Measurements from ENCODE around the gene TUT7.

TUT7 gene

GRCh38 chr9:86277072-86277471 is 77.1 kb downstream of the TUT7 start:
- no peaks in the 10 kb centered on the region; the same call in 1 of the 2 replicates for H4K20me1 ChIP-seq (ENCODE audit: insufficient read depth)
- no peaks in the 10 kb centered on the region; the same call in 1 of the 2 replicates for H3K36me3 ChIP-seq (ENCODE audit: insufficient read depth)
- H3K79me2 ChIP-seq (ENCODE audit: insufficient read depth, low read depth), result peaks cover 50% of the 10 kb centered on the region
- TF ChIP-seq, protein P1, sequence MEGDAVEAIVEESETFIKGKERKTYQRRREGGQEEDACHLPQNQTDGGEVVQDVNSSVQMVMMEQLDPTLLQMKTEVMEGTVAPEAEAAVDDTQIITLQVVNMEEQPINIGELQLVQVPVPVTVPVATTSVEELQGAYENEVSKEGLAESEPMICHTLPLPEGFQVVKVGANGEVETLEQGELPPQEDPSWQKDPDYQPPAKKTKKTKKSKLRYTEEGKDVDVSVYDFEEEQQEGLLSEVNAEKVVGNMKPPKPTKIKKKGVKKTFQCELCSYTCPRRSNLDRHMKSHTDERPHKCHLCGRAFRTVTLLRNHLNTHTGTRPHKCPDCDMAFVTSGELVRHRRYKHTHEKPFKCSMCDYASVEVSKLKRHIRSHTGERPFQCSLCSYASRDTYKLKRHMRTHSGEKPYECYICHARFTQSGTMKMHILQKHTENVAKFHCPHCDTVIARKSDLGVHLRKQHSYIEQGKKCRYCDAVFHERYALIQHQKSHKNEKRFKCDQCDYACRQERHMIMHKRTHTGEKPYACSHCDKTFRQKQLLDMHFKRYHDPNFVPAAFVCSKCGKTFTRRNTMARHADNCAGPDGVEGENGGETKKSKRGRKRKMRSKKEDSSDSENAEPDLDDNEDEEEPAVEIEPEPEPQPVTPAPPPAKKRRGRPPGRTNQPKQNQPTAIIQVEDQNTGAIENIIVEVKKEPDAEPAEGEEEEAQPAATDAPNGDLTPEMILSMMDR (conservative IDR thresholded peaks at IDR 0.05; ENCODE audit: low read depth, low read length), result no peak
- H3K4me2 ChIP-seq, result no peak overlapping the region
- no peak overlapping the region for H3K4me3 ChIP-seq (IDR thresholded peaks at IDR 0.05; ENCODE audit: insufficient read depth, low read depth, low read length)
- H2AFZ ChIP-seq (ENCODE audit: low read depth), result no peak overlapping the region
- peaks cover 27% of the 10 kb centered on the region for H3K4me1 ChIP-seq (ENCODE audit: low read depth, poor library complexity, severe bottlenecking)
- H3K27ac ChIP-seq, result no peak overlapping the region
- H3K9ac ChIP-seq, result no peak overlapping the region
- H3K27me3 ChIP-seq (ENCODE audit: insufficient read depth, low read depth), result no peaks in the 10 kb centered on the region

- H3K27ac ChIP-seq, result no peak overlapping the region
- H2AFZ ChIP-seq (ENCODE audit: low read depth), result no peak overlapping the region
- H3K79me2 ChIP-seq (ENCODE audit: insufficient read depth, low read depth), result peaks cover 41% of the 10 kb centered on the region
- no peak overlapping the region for H3K4me2 ChIP-seq
- peaks cover 24% of the 10 kb centered on the region for H3K4me1 ChIP-seq (ENCODE audit: low read depth, poor library complexity, severe bottlenecking)
- TF ChIP-seq, protein P1 (conservative IDR thresholded peaks at IDR 0.05; ENCODE audit: low read depth, low read length), result peak; percentile 33; the same call in 1 of the 2 replicates
- H3K9ac ChIP-seq, result no peak overlapping the region
- no peak overlapping the region for H3K4me3 ChIP-seq (IDR thresholded peaks at IDR 0.05; ENCODE audit: insufficient read depth, low read depth, low read length)
- H3K36me3 ChIP-seq (ENCODE audit: insufficient read depth), result no peaks in the 10 kb centered on the region; the same call in 1 of the 2 replicates
- no peaks in the 10 kb centered on the region for H3K27me3 ChIP-seq (ENCODE audit: insufficient read depth, low read depth)
- no peaks in the 10 kb centered on the region; the same call in 1 of the 2 replicates for H4K20me1 ChIP-seq (ENCODE audit: insufficient read depth)
These were observed 78.2 kb downstream of the TUT7 start for GRCh38 chr9:86275962-86276361.

DNA sequence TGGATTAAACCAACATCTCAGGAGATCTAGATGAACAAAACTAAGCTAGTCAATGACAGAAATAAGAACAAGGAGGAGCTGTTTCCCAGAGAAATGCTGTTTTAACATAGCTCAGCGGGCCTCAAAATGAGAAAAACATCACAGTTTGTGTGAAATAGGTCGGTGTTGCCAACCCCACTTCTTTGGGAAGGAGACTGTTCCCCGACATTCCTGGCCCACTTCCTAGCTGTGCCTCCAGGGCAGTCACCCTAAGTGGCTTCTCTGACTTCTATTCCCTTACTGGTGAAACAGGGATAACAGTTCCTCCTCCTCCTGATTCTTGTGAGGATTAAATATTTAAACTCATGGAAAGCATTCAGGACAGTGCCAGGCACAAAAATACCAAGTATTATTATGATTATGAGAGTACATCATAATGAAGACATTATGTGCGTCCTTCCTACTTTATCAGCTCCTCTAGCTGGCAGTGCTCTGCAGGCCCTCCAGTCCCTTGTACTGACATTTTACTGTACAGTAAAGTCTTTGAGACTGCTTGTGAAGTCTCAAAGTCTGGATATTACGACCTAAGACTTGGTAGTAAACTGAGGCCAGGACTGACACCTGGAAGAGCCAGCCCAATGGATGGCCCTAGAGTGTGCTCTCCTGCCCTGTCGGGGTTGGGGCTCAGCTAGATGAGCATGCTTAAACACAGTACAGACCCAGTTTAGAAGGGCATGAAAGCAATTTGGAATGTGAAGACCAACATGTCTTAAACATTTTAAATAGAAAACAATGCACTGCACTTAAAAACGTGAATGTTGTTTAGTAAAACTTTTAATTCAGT is 79.2 kb downstream of the TUT7 start:
- Histone ChIP-seq H3K4me1 (ENCODE audit: low read depth, poor library complexity, severe bottlenecking) (peaks cover 14% of the 10 kb centered on the region), H3K4me2 (no peak overlapping the region), H3K4me3 (IDR thresholded peaks at IDR 0.05; ENCODE audit: insufficient read depth, low read depth, low read length) (no peak overlapping the region), H2AFZ (ENCODE audit: low read depth) (no peak overlapping the region), H3K9ac (no peak overlapping the region), H4K20me1 (ENCODE audit: insufficient read depth) (no peaks in the 10 kb centered on the region; the same call in 1 of the 2 replicates), H3K27me3 (ENCODE audit: insufficient read depth, low read depth) (no peaks in the 10 kb centered on the region), H3K27ac (no peak overlapping the region), H3K79me2 (ENCODE audit: insufficient read depth, low read depth) (peaks cover 32% of the 10 kb centered on the region), H3K36me3 (ENCODE audit: insufficient read depth) (no peaks in the 10 kb centered on the region; the same call in 1 of the 2 replicates)
- TF ChIP-seq, protein P1 (conservative IDR thresholded peaks at IDR 0.05; ENCODE audit: low read depth, low read length), result no peak

DNA sequence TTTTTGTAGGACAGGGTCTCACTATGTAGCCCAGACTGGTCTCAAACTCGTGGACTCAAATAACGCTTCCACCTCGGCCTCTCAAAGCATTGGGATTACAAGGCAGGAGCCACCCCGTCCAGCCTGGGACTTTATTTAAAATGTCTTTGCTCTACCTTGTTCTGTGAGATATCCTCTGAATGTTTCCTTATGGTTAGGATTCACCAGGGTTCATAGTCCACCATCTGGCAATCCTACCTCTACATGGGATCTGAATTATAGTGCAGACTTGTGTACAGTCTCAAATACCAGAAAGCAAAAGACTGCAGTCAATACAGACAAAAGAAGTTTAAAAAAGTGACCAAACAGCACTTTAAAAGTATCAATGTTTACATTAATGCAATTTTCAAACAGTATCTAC is 82.0 kb downstream of the TUT7 start:
- H3K27ac ChIP-seq, result no peak overlapping the region
- no peak overlapping the region for H2AFZ ChIP-seq (ENCODE audit: low read depth)
- no peak overlapping the region for H3K9ac ChIP-seq
- no peak overlapping the region for H3K4me2 ChIP-seq
- TF ChIP-seq, protein P1 (conservative IDR thresholded peaks at IDR 0.05; ENCODE audit: low read depth, low read length), result no peak
- peaks cover 3% of the 10 kb centered on the region for H3K4me1 ChIP-seq (ENCODE audit: low read depth, poor library complexity, severe bottlenecking)
- H3K27me3 ChIP-seq (ENCODE audit: insufficient read depth, low read depth), result no peaks in the 10 kb centered on the region
- H3K36me3 ChIP-seq (ENCODE audit: insufficient read depth), result no peaks in the 10 kb centered on the region; the same call in 1 of the 2 replicates
- H4K20me1 ChIP-seq (ENCODE audit: insufficient read depth), result no peaks in the 10 kb centered on the region; the same call in 1 of the 2 replicates
- H3K79me2 ChIP-seq (ENCODE audit: insufficient read depth, low read depth), result peaks cover 12% of the 10 kb centered on the region; the same call in 1 of the 2 replicates
- H3K4me3 ChIP-seq (IDR thresholded peaks at IDR 0.05; ENCODE audit: insufficient read depth, low read depth, low read length), result no peak overlapping the region
